ENCODE results near the gene ZWINT. TPM values are rescaled to one million over a fixed set of nuclear protein-coding genes. Genes with fewer than 3 reads are reported as not detected.

The ZWINT gene
- total RNA-seq, 1 experiment from 2014 or later: 181 TPM

- CTCF ChIA-PET: no interaction called here
- POLR2A ChIA-PET: no interaction called here
- no peak for DNase-seq
- H3K27me3 ChIP-seq (replicated peaks; ENCODE audit: control insufficient read depth, insufficient read depth, low read length): no peaks in the 10 kb centered on the region
- Mint-ChIP-seq H3K36me3 (ENCODE audit: insufficient read depth, unreplicated experiment) (no peaks in the 10 kb centered on the region), H3K27me3 (ENCODE audit: insufficient read depth, unreplicated experiment) (peaks cover 9% of the 10 kb centered on the region), H3K4me1 (ENCODE audit: low read depth, unreplicated experiment) (no peaks in the 10 kb centered on the region), H3K4me3 (ENCODE audit: unreplicated experiment) (no peak overlapping the region), H3K27ac (ENCODE audit: unreplicated experiment) (no peak overlapping the region), H3K9me3 (ENCODE audit: unreplicated experiment) (peaks cover 16% of the 10 kb centered on the region)
- no peaks in the 10 kb centered on the region for H3K9me3 ChIP-seq
- no peak for TF ChIP-seq CTCF (IDR thresholded peaks at IDR 0.05; ENCODE audit: insufficient read depth in 1 of 2, low read depth in 1 of 2, low read length in 1 of 2, severe bottlenecking in 1 of 2, unreplicated experiment in 1 of 2)
- BruUV-seq (replicated peaks): no TSS peak
- no peak overlapping the region for H3K4me3 ChIP-seq (ENCODE audit: low read depth, low read length)
- intact Hi-C loops (cut with micrococcal nuclease; ENCODE audit: unreplicated experiment): no loop called here
- H3K36me3 ChIP-seq (ENCODE audit: control insufficient read depth, insufficient read depth, low read length): no peaks in the 10 kb centered on the region
- H3K4me1 ChIP-seq: peaks cover 6% of the 10 kb centered on the region; the same call in 1 of the 2 replicates
Measured at GRCh38 chr10:56318816-56319215, 42.2 kb downstream of the ZWINT start.

GRCh38 chr10:56317603-56318002 is 43.5 kb downstream of the ZWINT start:
- H3K9me3 ChIP-seq: no peaks in the 10 kb centered on the region
- Mint-ChIP-seq H3K4me1 (ENCODE audit: low read depth, unreplicated experiment) (no peaks in the 10 kb centered on the region), H3K9me3 (ENCODE audit: unreplicated experiment) (peaks cover 16% of the 10 kb centered on the region), H3K4me3 (ENCODE audit: unreplicated experiment) (no peak overlapping the region), H3K36me3 (ENCODE audit: insufficient read depth, unreplicated experiment) (no peaks in the 10 kb centered on the region), H3K27ac (ENCODE audit: unreplicated experiment) (no peak overlapping the region), H3K27me3 (ENCODE audit: insufficient read depth, unreplicated experiment) (peaks cover 3% of the 10 kb centered on the region)
- TF ChIP-seq CTCF (IDR thresholded peaks at IDR 0.05; ENCODE audit: insufficient read depth in 1 of 2, low read depth in 1 of 2, low read length in 1 of 2, severe bottlenecking in 1 of 2, unreplicated experiment in 1 of 2): no peak
- CTCF ChIA-PET: no interaction called here
- BruUV-seq (replicated peaks): no TSS peak
- intact Hi-C loops (cut with micrococcal nuclease; ENCODE audit: unreplicated experiment): no loop called here
- DNase-seq: no peak
- POLR2A ChIA-PET: no interaction called here
- no peaks in the 10 kb centered on the region for H3K27me3 ChIP-seq (replicated peaks; ENCODE audit: control insufficient read depth, insufficient read depth, low read length)
- H3K36me3 ChIP-seq (ENCODE audit: control insufficient read depth, insufficient read depth, low read length): no peaks in the 10 kb centered on the region
- H3K4me1 ChIP-seq: peaks cover 6% of the 10 kb centered on the region; the same call in 1 of the 2 replicates
- no peak overlapping the region for H3K4me3 ChIP-seq (ENCODE audit: low read depth, low read length)

GRCh38 chr10:56316603-56317002 is 44.5 kb downstream of the ZWINT start:
- no peak overlapping the region for H3K4me3 ChIP-seq (ENCODE audit: low read depth, low read length)
- ChIA-PET CTCF (no interaction called here), POLR2A (no interaction called here)
- no peak for TF ChIP-seq CTCF (IDR thresholded peaks at IDR 0.05; ENCODE audit: insufficient read depth in 1 of 2, low read depth in 1 of 2, low read length in 1 of 2, severe bottlenecking in 1 of 2, unreplicated experiment in 1 of 2)
- Mint-ChIP-seq H3K9me3 (ENCODE audit: unreplicated experiment) (peaks cover 16% of the 10 kb centered on the region), H3K27me3 (ENCODE audit: insufficient read depth, unreplicated experiment) (no peaks in the 10 kb centered on the region), H3K4me3 (ENCODE audit: unreplicated experiment) (no peak overlapping the region), H3K36me3 (ENCODE audit: insufficient read depth, unreplicated experiment) (no peaks in the 10 kb centered on the region), H3K4me1 (ENCODE audit: low read depth, unreplicated experiment) (no peaks in the 10 kb centered on the region), H3K27ac (ENCODE audit: unreplicated experiment) (no peak overlapping the region)
- H3K36me3 ChIP-seq (ENCODE audit: control insufficient read depth, insufficient read depth, low read length): no peaks in the 10 kb centered on the region
- no peaks in the 10 kb centered on the region for H3K9me3 ChIP-seq
- intact Hi-C loops (cut with micrococcal nuclease; ENCODE audit: unreplicated experiment): no loop called here
- DNase-seq: no peak
- H3K4me1 ChIP-seq: peaks cover 6% of the 10 kb centered on the region; the same call in 1 of the 2 replicates
- H3K27me3 ChIP-seq (replicated peaks; ENCODE audit: control insufficient read depth, insufficient read depth, low read length): no peaks in the 10 kb centered on the region
- no TSS peak for BruUV-seq (replicated peaks)

Data from Caco-2 (cell line).